ENCODE results near the gene SPPL2C.

Gene SPPL2C

GRCh38 chr17:45824901-45825492, 19.7 kb upstream of the SPPL2C start:
- H2AFZ ChIP-seq (ENCODE audit: low read length): no peak overlapping the region
- no peaks in the 10 kb centered on the region for H3K9me3 ChIP-seq (ENCODE audit: low read length)
- H3K4me2 ChIP-seq (ENCODE audit: low read length): no peak overlapping the region
- no peak overlapping the region for H3K27ac ChIP-seq (ENCODE audit: low read depth, low read length, poor library complexity, severe bottlenecking)
- H3K9ac ChIP-seq (ENCODE audit: low read length): no peak overlapping the region
- no peaks in the 10 kb centered on the region for H3F3A ChIP-seq (ENCODE audit: insufficient read depth, low read length)
- H3K27me3 ChIP-seq (ENCODE audit: insufficient read depth, low read length): peaks cover 4% of the 10 kb centered on the region; the same call in 1 of the 2 replicates
- H3K9me2 ChIP-seq (ENCODE audit: low read depth, low read length): no peaks in the 10 kb centered on the region
- no peaks in the 10 kb centered on the region for H3K79me2 ChIP-seq (ENCODE audit: insufficient read depth, low read length)
- no peaks in the 10 kb centered on the region for H3K36me3 ChIP-seq (ENCODE audit: insufficient read depth, low read length)
- H4K20me1 ChIP-seq (ENCODE audit: insufficient read depth, low read length): no peaks in the 10 kb centered on the region
- no peaks in the 10 kb centered on the region for H3K4me1 ChIP-seq (ENCODE audit: insufficient read depth, low read length, severe bottlenecking)
- TF ChIP-seq EZH2 (IDR thresholded peaks at IDR 0.05; ENCODE audit: borderline replicate concordance, low read length): no peak
- TF ChIP-seq CTCF (IDR thresholded peaks at IDR 0.05; ENCODE audit: low read length): no peak
- no peak overlapping the region for H3K4me3 ChIP-seq (ENCODE audit: low read depth, low read length, poor library complexity, severe bottlenecking)

GRCh38 chr17:45825792-45826191, 18.9 kb upstream of the SPPL2C start:
- no peaks in the 10 kb centered on the region for H3K9me3 ChIP-seq (ENCODE audit: low read length)
- no peak overlapping the region for H2AFZ ChIP-seq (ENCODE audit: low read length)
- H3K79me2 ChIP-seq (ENCODE audit: insufficient read depth, low read length): no peaks in the 10 kb centered on the region
- H3K4me2 ChIP-seq (ENCODE audit: low read length): no peak overlapping the region
- no peaks in the 10 kb centered on the region for H3K36me3 ChIP-seq (ENCODE audit: insufficient read depth, low read length)
- H3F3A ChIP-seq (ENCODE audit: insufficient read depth, low read length): no peaks in the 10 kb centered on the region
- TF ChIP-seq CTCF (IDR thresholded peaks at IDR 0.05; ENCODE audit: low read length) (no peak), EZH2 (IDR thresholded peaks at IDR 0.05; ENCODE audit: borderline replicate concordance, low read length) (no peak)
- no peaks in the 10 kb centered on the region for H3K4me1 ChIP-seq (ENCODE audit: insufficient read depth, low read length, severe bottlenecking)
- H4K20me1 ChIP-seq (ENCODE audit: insufficient read depth, low read length): no peaks in the 10 kb centered on the region
- no peaks in the 10 kb centered on the region for H3K9me2 ChIP-seq (ENCODE audit: low read depth, low read length)
- peaks cover 4% of the 10 kb centered on the region; the same call in 1 of the 2 replicates for H3K27me3 ChIP-seq (ENCODE audit: insufficient read depth, low read length)
- no peak overlapping the region for H3K9ac ChIP-seq (ENCODE audit: low read length)
- H3K27ac ChIP-seq (ENCODE audit: low read depth, low read length, poor library complexity, severe bottlenecking): no peak overlapping the region
- H3K4me3 ChIP-seq (ENCODE audit: low read depth, low read length, poor library complexity, severe bottlenecking): no peak overlapping the region

GRCh38 chr17:45826919-45827588, 17.6 kb upstream of the SPPL2C start:
- Histone ChIP-seq H4K20me1 (ENCODE audit: insufficient read depth, low read length) (no peaks in the 10 kb centered on the region), H3K9me3 (ENCODE audit: low read length) (no peaks in the 10 kb centered on the region), H3K27ac (ENCODE audit: low read depth, low read length, poor library complexity, severe bottlenecking) (no peak overlapping the region), H3K4me2 (ENCODE audit: low read length) (no peak overlapping the region), H3K79me2 (ENCODE audit: insufficient read depth, low read length) (no peaks in the 10 kb centered on the region), H3K36me3 (ENCODE audit: insufficient read depth, low read length) (no peaks in the 10 kb centered on the region), H3K9me2 (ENCODE audit: low read depth, low read length) (no peaks in the 10 kb centered on the region), H3K4me3 (ENCODE audit: low read depth, low read length, poor library complexity, severe bottlenecking) (no peak overlapping the region), H3K27me3 (ENCODE audit: insufficient read depth, low read length) (peaks cover 4% of the 10 kb centered on the region; the same call in 1 of the 2 replicates), H3F3A (ENCODE audit: insufficient read depth, low read length) (no peaks in the 10 kb centered on the region), H3K9ac (ENCODE audit: low read length) (no peak overlapping the region), H2AFZ (ENCODE audit: low read length) (no peak overlapping the region), H3K4me1 (ENCODE audit: insufficient read depth, low read length, severe bottlenecking) (no peaks in the 10 kb centered on the region)
- no peak for TF ChIP-seq CTCF (IDR thresholded peaks at IDR 0.05; ENCODE audit: low read length)
- TF ChIP-seq EZH2 (IDR thresholded peaks at IDR 0.05; ENCODE audit: borderline replicate concordance, low read length): no peak

Measured in OCI-LY1 (cell line).